Naive thymus-derived CD4-positive, alpha-beta T cell (primary cell): ENCODE measurements around the gene MGAT4A. TPM values are rescaled to one million over a fixed set of nuclear protein-coding genes. Genes with fewer than 3 reads are reported as not detected.

Experiments
- ATAC-seq: fragments of 150-1000 bp; cut with Tn5 transposase; 2 replicates; pipeline ENCODE4 v1.10.0; 2021; ENCODE audit warnings: mild to moderate bottlenecking, moderate library complexity
- CTCF ChIA-PET: fragments of 350-600 bp; sonication (Branson Sonifier 250); formaldehyde crosslinking; loops from one replicate; lab custom pipeline; 2021; ENCODE audit warnings: antibody characterized with exemption; lab: Charles Lee
- POLR2A ChIA-PET: fragments of 350-600 bp; sonication (Branson Sonifier 250); formaldehyde crosslinking; loops from one replicate; lab custom pipeline; 2021; ENCODE audit warnings: antibody characterized with exemption, inconsistent platforms; lab: Charles Lee
- DNase-seq, 9 donors: peaks; one replicate each; pipeline versions ENCODE4 v3.0.0 to v3.0.0-alpha.2; 2020 to 2022; ENCODE audit warnings: mixed read lengths in 1 of 9
- H3K27ac ChIP-seq: one replicate; pipeline ENCODE4 v1.7.0; 2013; ENCODE audit warnings: mild to moderate bottlenecking, low read depth, low read length, moderate library complexity
- H3K27me3 ChIP-seq, 2 donors: one replicate each; pipeline ENCODE4 v1.7.0; 2013; ENCODE audit warnings: low read length in 2 of 2, mild to moderate bottlenecking in 2 of 2, moderate library complexity in 2 of 2; ENCODE audit not compliant: control insufficient read depth in 2 of 2, insufficient read depth in 2 of 2
- H3K36me3 ChIP-seq, 3 experiments: 1 replicate in 2 of 3; 2 replicates in 1 of 3; pipeline ENCODE4 v1.7.0; 2013; ENCODE audit warnings: low read length in 3 of 3, mild to moderate bottlenecking in 3 of 3, moderate library complexity in 1 of 3; ENCODE audit not compliant: insufficient read depth in 3 of 3, control insufficient read depth in 2 of 3
- H3K4me1 ChIP-seq, 2 donors: one replicate each; pipeline ENCODE4 v1.7.0; 2013; ENCODE audit warnings: low read length in 2 of 2, mild to moderate bottlenecking in 2 of 2, moderate library complexity in 1 of 2; ENCODE audit not compliant: control insufficient read depth in 2 of 2, insufficient read depth in 2 of 2
- H3K4me3 ChIP-seq: 2 replicates; pipeline ENCODE4 v1.7.0; 2013; ENCODE audit warnings: mild to moderate bottlenecking, low read length
- H3K9me3 ChIP-seq, 3 experiments: 1 replicate in 2 of 3; 2 replicates in 1 of 3; pipeline ENCODE4 v1.7.0; 2013; ENCODE audit warnings: low read length in 3 of 3; ENCODE audit not compliant: control insufficient read depth in 2 of 3
- H3K27ac Mint-ChIP-seq, 9 donors: one replicate each; pipeline ENCODE4 v1.8.0; 2020 to 2022; ENCODE audit warnings: mixed read lengths in 9 of 9, mild to moderate bottlenecking in 8 of 9, moderate library complexity in 5 of 9, inconsistent platforms in 2 of 9
- H3K27me3 Mint-ChIP-seq, 5 donors: one replicate each; pipeline ENCODE4 v1.8.0; 2021 to 2022; ENCODE audit warnings: mixed read lengths in 5 of 5, mild to moderate bottlenecking in 1 of 5
- H3K36me3 Mint-ChIP-seq, 5 donors: one replicate each; pipeline ENCODE4 v1.8.0; 2020 to 2022; ENCODE audit warnings: mixed read lengths in 5 of 5, mild to moderate bottlenecking in 3 of 5, inconsistent platforms in 1 of 5
- H3K4me1 Mint-ChIP-seq, 7 donors: one replicate each; pipeline ENCODE4 v1.8.0; 2020 to 2022; ENCODE audit warnings: mixed read lengths in 7 of 7, mild to moderate bottlenecking in 3 of 7, inconsistent platforms in 1 of 7
- H3K4me3 Mint-ChIP-seq, 10 donors: one replicate each; pipeline ENCODE4 v1.8.0; 2020 to 2022; ENCODE audit warnings: mild to moderate bottlenecking in 10 of 10, mixed read lengths in 10 of 10, moderate library complexity in 6 of 10, inconsistent platforms in 2 of 10
- H3K9me3 Mint-ChIP-seq, 11 donors: one replicate each; pipeline ENCODE4 v1.8.0; 2020 to 2022; ENCODE audit warnings: mixed read lengths in 11 of 11, mild to moderate bottlenecking in 4 of 11, inconsistent platforms in 1 of 11, moderate library complexity in 1 of 11
- intact Hi-C, 2 donors: fragments of 100-400 bp; cut with micrococcal nuclease; formaldehyde crosslinking; loops; one replicate each; pipeline ENCODE4 v1.15.1; 2023
- polyA plus RNA-seq, 2 donors: library from polyadenylated mRNA; unstranded; fragments of 300-500 nt; fragmentation: Illumina TruSeq; gene quantifications; one replicate each; pipeline ENCODE4 v1.2.3, GENCODE V29; 2021
- total RNA-seq, 6 experiments: library from RNA in 5 of 6; stranded (reverse) in 5 of 6; gene quantifications; 1 replicate in 5 of 6; 2 replicates in 1 of 6; pipeline ENCODE4 v1.2.3 and lab custom pipeline; 2021 to 2026

Gene MGAT4A
- total and polyA plus RNA-seq, 7 experiments from 2014 or later: 125 to 349 (median 262) TPM

- POLR2A ChIA-PET: no interaction called here
Observed at GRCh38 chr2:98578231-98578630, 152.7 kb downstream of the MGAT4A start.

GRCh38 chr2:98577313-98577712 is 153.6 kb downstream of the MGAT4A start:
- Histone ChIP-seq H3K4me1 (no peaks in the 10 kb centered on the region), H3K27me3 (no peaks in the 10 kb centered on the region), H3K27ac (no peak overlapping the region), H3K4me3 (no peak overlapping the region), H3K36me3 (peaks cover 0 to 99% (median 16%) of the 10 kb centered on the region in 3 experiments), H3K9me3 (no peaks in the 10 kb centered on the region)
- no peak for ATAC-seq
- H3K27me3 Mint-ChIP-seq: no peaks in the 10 kb centered on the region
- H3K9me3 Mint-ChIP-seq: peaks cover 0 to 1% (median 0%) of the 10 kb centered on the region in 11 donors
- ChIA-PET POLR2A (no interaction called here), CTCF (no interaction called here)
- no peak overlapping the region for H3K4me3 Mint-ChIP-seq
- peaks cover 0 to 2% (median 0%) of the 10 kb centered on the region in 7 donors for H3K4me1 Mint-ChIP-seq
- H3K27ac Mint-ChIP-seq: peak overlapping the region in 1 of 9 donors; percentile 48
- no peak for DNase-seq
- intact Hi-C loops: no loop called here
- peaks cover 7 to 48% (median 24%) of the 10 kb centered on the region in 5 donors for H3K36me3 Mint-ChIP-seq

More at GRCh38 chr2:98578231-98578630, 152.7 kb downstream of the MGAT4A start:
- Mint-ChIP-seq H3K9me3 (peaks cover 0 to 1% (median 0%) of the 10 kb centered on the region in 11 donors), H3K27me3 (no peaks in the 10 kb centered on the region), H3K36me3 (peaks cover 7 to 55% (median 25%) of the 10 kb centered on the region in 5 donors), H3K4me1 (no peaks in the 10 kb centered on the region), H3K4me3 (no peak overlapping the region), H3K27ac (peak overlapping the region in 3 of 9 donors; percentile 29 to 46 (median 46))
- H3K36me3 ChIP-seq: peaks cover 0 to 98% (median 17%) of the 10 kb centered on the region in 3 experiments
- H3K9me3 ChIP-seq: no peaks in the 10 kb centered on the region
- no peak overlapping the region for H3K27ac ChIP-seq
- H3K4me3 ChIP-seq: no peak overlapping the region
- intact Hi-C loops: no loop called here
- ATAC-seq: no peak
- CTCF ChIA-PET: no interaction called here
- no peak for DNase-seq
- H3K4me1 ChIP-seq: no peaks in the 10 kb centered on the region
- H3K27me3 ChIP-seq: no peaks in the 10 kb centered on the region

GRCh38 chr2:98576666-98577312 is 154.1 kb downstream of the MGAT4A start:
- no peak overlapping the region for H3K4me3 Mint-ChIP-seq
- H3K36me3 Mint-ChIP-seq: peaks cover 7 to 46% (median 24%) of the 10 kb centered on the region in 5 donors
- intact Hi-C loops: no loop called here
- Histone ChIP-seq H3K4me3 (no peak overlapping the region), H3K27me3 (no peaks in the 10 kb centered on the region), H3K4me1 (no peaks in the 10 kb centered on the region), H3K9me3 (no peaks in the 10 kb centered on the region), H3K36me3 (peaks cover 0 to 99% (median 16%) of the 10 kb centered on the region in 3 experiments), H3K27ac (no peak overlapping the region)
- ChIA-PET POLR2A (no interaction called here), CTCF (no interaction called here)
- no peaks in the 10 kb centered on the region for H3K27me3 Mint-ChIP-seq
- ATAC-seq: no peak
- DNase-seq: no peak
- H3K27ac Mint-ChIP-seq: peak overlapping the region in 2 of 9 donors; percentile 23 to 48
- peaks cover 0 to 2% (median 0%) of the 10 kb centered on the region in 7 donors for H3K4me1 Mint-ChIP-seq
- peaks cover 0 to 1% (median 0%) of the 10 kb centered on the region in 11 donors for H3K9me3 Mint-ChIP-seq

- no peak for DNase-seq
- Histone ChIP-seq H3K9me3 (no peaks in the 10 kb centered on the region), H3K4me3 (no peak overlapping the region), H3K36me3 (peaks cover 0 to 100% (median 30%) of the 10 kb centered on the region in 3 experiments), H3K4me1 (no peaks in the 10 kb centered on the region), H3K27ac (no peak overlapping the region), H3K27me3 (no peaks in the 10 kb centered on the region)
- peaks cover 0 to 5% (median 0%) of the 10 kb centered on the region in 11 donors for H3K9me3 Mint-ChIP-seq
- intact Hi-C loops: no loop called here
- no peak overlapping the region for H3K4me3 Mint-ChIP-seq
- H3K27me3 Mint-ChIP-seq: no peaks in the 10 kb centered on the region
- no peak for ATAC-seq
- peak overlapping the region in 2 of 9 donors; percentile 40 to 63 for H3K27ac Mint-ChIP-seq
- peaks cover 14 to 54% (median 18%) of the 10 kb centered on the region in 5 donors for H3K36me3 Mint-ChIP-seq
- ChIA-PET CTCF (no interaction called here), POLR2A (no interaction called here)
- H3K4me1 Mint-ChIP-seq: peaks cover 0 to 10% (median 0%) of the 10 kb centered on the region in 7 donors
Observed at GRCh38 chr2:98573426-98573825, 157.5 kb downstream of the MGAT4A start.

- H3K27ac ChIP-seq: no peak overlapping the region
- peaks cover 9 to 49% (median 14%) of the 10 kb centered on the region in 5 donors for H3K36me3 Mint-ChIP-seq
- ATAC-seq: no peak
- H3K27me3 ChIP-seq: no peaks in the 10 kb centered on the region
- peaks cover 0 to 12% (median 0%) of the 10 kb centered on the region in 7 donors for H3K4me1 Mint-ChIP-seq
- intact Hi-C loops: no loop called here
- no peak overlapping the region for H3K4me3 Mint-ChIP-seq
- no peak for DNase-seq
- H3K4me3 ChIP-seq: no peak overlapping the region
- no peaks in the 10 kb centered on the region for H3K9me3 ChIP-seq
- peaks cover 0 to 100% (median 26%) of the 10 kb centered on the region in 3 experiments for H3K36me3 ChIP-seq
- no peaks in the 10 kb centered on the region for H3K27me3 Mint-ChIP-seq
- POLR2A ChIA-PET: no interaction called here
- CTCF ChIA-PET: interaction anchor here (0.6 kb wide), 2 partner anchors 24 to 156 kb away, joined by 3 to 7 read pairs; no protein-coding TSS in a partner anchor
- peaks cover 0 to 5% (median 0%) of the 10 kb centered on the region in 11 donors for H3K9me3 Mint-ChIP-seq
- H3K4me1 ChIP-seq: no peaks in the 10 kb centered on the region
- peak overlapping the region in 4 of 9 donors; percentile 26 to 59 (median 49) for H3K27ac Mint-ChIP-seq
Observed at GRCh38 chr2:98572676-98573075, 158.3 kb downstream of the MGAT4A start.

GRCh38 chr2:98572211-98572610 is 158.7 kb downstream of the MGAT4A start:
- peaks cover 0 to 5% (median 0%) of the 10 kb centered on the region in 11 donors for H3K9me3 Mint-ChIP-seq
- POLR2A ChIA-PET: no interaction called here

More at GRCh38 chr2:98572211-98572610, 158.7 kb downstream of the MGAT4A start:
- Mint-ChIP-seq H3K27me3 (no peaks in the 10 kb centered on the region), H3K4me1 (peaks cover 0 to 12% (median 0%) of the 10 kb centered on the region in 7 donors), H3K27ac (peak overlapping the region in 2 of 9 donors; percentile 40 to 74), H3K36me3 (peaks cover 7 to 46% (median 11%) of the 10 kb centered on the region in 5 donors), H3K4me3 (no peak overlapping the region)
- CTCF ChIA-PET: interaction anchor here (0.6 kb wide), 1 partner anchor 24 kb away, joined by 7 read pairs; no protein-coding TSS in a partner anchor
- no peaks in the 10 kb centered on the region for H3K27me3 ChIP-seq
- H3K4me3 ChIP-seq: no peak overlapping the region
- peaks cover 0 to 100% (median 22%) of the 10 kb centered on the region in 3 experiments for H3K36me3 ChIP-seq
- ATAC-seq (no peak), DNase-seq (no peak)
- H3K9me3 ChIP-seq: no peaks in the 10 kb centered on the region
- no peaks in the 10 kb centered on the region for H3K4me1 ChIP-seq
- H3K27ac ChIP-seq: no peak overlapping the region
- intact Hi-C loops: no loop called here
